K562 (cell line): ENCODE measurements around the gene ARPC1A. TPM values are rescaled to one million over a fixed set of nuclear protein-coding genes. Genes with fewer than 3 reads are reported as not detected.

ENCODE experiments used
- ARNT ChIP-seq, 2 experiments: fragments of 450-650 bp; IDR thresholded peaks; 2 replicates each; pipeline ENCODE4 v1.6.1; 2016; ENCODE audit warnings: mild to moderate bottlenecking in 1 of 2
- ATF2 ChIP-seq: sonication (generic); formaldehyde crosslinking; IDR thresholded peaks from 2 replicates; pipeline ENCODE4 v1.8.1; 2022; ENCODE audit warnings: missing genetic modification reagents
- CBX2 ChIP-seq: fragments of 200-600 bp; sonication (generic); IDR thresholded peaks from one replicate; pipeline ENCODE4 v1.6.1; 2012; ENCODE audit warnings: mild to moderate bottlenecking, low read length, inconsistent platforms; ENCODE audit not compliant: insufficient read depth, poor library complexity, severe bottlenecking
- CCNT2 ChIP-seq: IDR thresholded peaks from 2 replicates; pipeline ENCODE4 v1.6.1; 2011; ENCODE audit warnings: borderline replicate concordance, low read depth, mild to moderate bottlenecking, moderate library complexity, mixed read lengths, low read length; ENCODE audit not compliant: insufficient read length; ENCODE audit errors: extremely low read depth
- CREB5 ChIP-seq: fragments of 250-450 bp; sonication (Bioruptor Pico); IDR thresholded peaks from 2 replicates; pipeline ENCODE4 v1.5.0; 2020; ENCODE audit warnings: mild to moderate bottlenecking
- ELF1 ChIP-seq: fragments of 200-800 bp; sonication (Bioruptor generic); IDR thresholded peaks from 2 replicates; pipeline ENCODE4 v1.6.1; 2016; ENCODE audit warnings: missing genetic modification characterization, missing compliant biosample characterization
- FOXA3 ChIP-seq, 2 experiments: fragments of 450-650 bp in 1 of 2; sonication (generic) in 1 of 2; formaldehyde crosslinking; IDR thresholded peaks in 1 of 2; conservative IDR thresholded peaks in 1 of 2; 2 replicates each; pipeline versions ENCODE4 v1.4.0 to v1.8.0; 2020 to 2022; ENCODE audit warnings: mild to moderate bottlenecking in 2 of 2, missing genetic modification reagents in 1 of 2
- HDAC1 ChIP-seq, 2 experiments: fragments of 450-650 bp; IDR thresholded peaks; 2 replicates each; pipeline ENCODE4 v1.6.1; 2016 to 2017; ENCODE audit warnings: inconsistent platforms in 1 of 2, mild to moderate bottlenecking in 1 of 2, moderate library complexity in 1 of 2
- HNRNPLL ChIP-seq: fragments of 200-400 bp; formaldehyde crosslinking; IDR thresholded peaks from 2 replicates; pipeline ENCODE4 v1.6.1; 2017; ENCODE audit warnings: low read length, low read depth, mild to moderate bottlenecking; ENCODE audit not compliant: poor library complexity, severe bottlenecking
- KAT7 ChIP-seq: sonication (generic); formaldehyde crosslinking; IDR thresholded peaks from 2 replicates; pipeline ENCODE4 v1.8.0; 2022; ENCODE audit warnings: missing genetic modification reagents, mild to moderate bottlenecking, borderline replicate concordance
- PHF8 ChIP-seq: fragments of 200-600 bp; sonication (generic); IDR thresholded peaks from 2 replicates; pipeline ENCODE4 v1.6.1; 2012; ENCODE audit warnings: mixed run types, mild to moderate bottlenecking, inconsistent platforms, low read length, moderate library complexity, borderline replicate concordance
- POLR3G ChIP-seq: IDR thresholded peaks from 2 replicates; pipeline ENCODE4 v1.6.1; 2011; ENCODE audit not compliant: insufficient read length, insufficient replicate concordance; ENCODE audit errors: extremely low read depth
- RFX1 ChIP-seq: fragments of 450-650 bp; IDR thresholded peaks from 2 replicates; pipeline ENCODE4 v1.6.1; 2016; ENCODE audit warnings: mild to moderate bottlenecking, moderate library complexity
- SRSF3 ChIP-seq: fragments of 200-400 bp; formaldehyde crosslinking; IDR thresholded peaks from 2 replicates; pipeline ENCODE4 v1.6.1; 2016; ENCODE audit warnings: mild to moderate bottlenecking, low read length, moderate library complexity; ENCODE audit not compliant: insufficient read depth
- TAF1 ChIP-seq: IDR thresholded peaks from 2 replicates; pipeline ENCODE4 v1.6.1; 2011; ENCODE audit warnings: mild to moderate bottlenecking, low read length, moderate library complexity; ENCODE audit not compliant: insufficient read depth, control insufficient read depth, severe bottlenecking; ENCODE audit errors: extremely low read depth
- ZBTB7A ChIP-seq: IDR thresholded peaks from 2 replicates; pipeline ENCODE4 v1.6.1; 2011; ENCODE audit warnings: low read depth, mild to moderate bottlenecking, low read length, moderate library complexity, borderline replicate concordance; ENCODE audit not compliant: control insufficient read depth
- ZNF699 ChIP-seq: fragments of 250-450 bp; sonication (Bioruptor Pico); IDR thresholded peaks from 2 replicates; pipeline ENCODE4 v1.8.0; 2021; ENCODE audit warnings: mild to moderate bottlenecking, moderate library complexity; ENCODE audit not compliant: insufficient replicate concordance
- polyA plus RNA-seq, 8 experiments: library from polyadenylated mRNA; depleted of rRNA in 4 of 8; stranded (reverse) in 5 of 8; unstranded in 3 of 8; fragments of >200 nt; fragmentation: Nextera tagmentation in 2 of 8; fragmentation: Illumina TruSeq in 1 of 8; extraction: Ambion mirVana in 2 of 8; extraction: Trizol in 1 of 8; gene quantifications; 2 replicates each; pipeline versions ENCODE4 v1.2.1 to v1.2.3, GENCODE V29; 2011 to 2014; ENCODE audit warnings: inconsistent platforms in 1 of 8, missing spikeins in 1 of 8
- total RNA-seq, 7 experiments: library from RNA; depleted of rRNA in 6 of 7; stranded (reverse); fragments of >200 nt in 6 of 7; fragmentation: Illumina TruSeq in 2 of 7; extraction: Trizol in 2 of 7; gene quantifications; 2 replicates each; pipeline versions ENCODE4 v1.2.1 to v1.2.3, GENCODE V29; 2011 to 2021; ENCODE audit warnings: low replicate concordance in 1 of 7
- TF ChIP-seq, protein P1 (sequence below): fragments of 450-650 bp; formaldehyde crosslinking; IDR thresholded peaks from 2 replicates; pipeline ENCODE4 v1.4.0; 2020; ENCODE audit warnings: mild to moderate bottlenecking, mixed read lengths
- TF ChIP-seq, protein P2 (sequence below): fragments of 250-450 bp; sonication (Bioruptor Pico); IDR thresholded peaks from 2 replicates; pipeline ENCODE4 v1.5.0; 2022; ENCODE audit warnings: mild to moderate bottlenecking

ARPC1A gene
- total and polyA plus RNA-seq, 9 of the 15 experiments (the other 6 are each of a cell fraction or from before 2014, with no cell fraction given) = 39.5 to 151 (median 86.1) TPM

DNA sequence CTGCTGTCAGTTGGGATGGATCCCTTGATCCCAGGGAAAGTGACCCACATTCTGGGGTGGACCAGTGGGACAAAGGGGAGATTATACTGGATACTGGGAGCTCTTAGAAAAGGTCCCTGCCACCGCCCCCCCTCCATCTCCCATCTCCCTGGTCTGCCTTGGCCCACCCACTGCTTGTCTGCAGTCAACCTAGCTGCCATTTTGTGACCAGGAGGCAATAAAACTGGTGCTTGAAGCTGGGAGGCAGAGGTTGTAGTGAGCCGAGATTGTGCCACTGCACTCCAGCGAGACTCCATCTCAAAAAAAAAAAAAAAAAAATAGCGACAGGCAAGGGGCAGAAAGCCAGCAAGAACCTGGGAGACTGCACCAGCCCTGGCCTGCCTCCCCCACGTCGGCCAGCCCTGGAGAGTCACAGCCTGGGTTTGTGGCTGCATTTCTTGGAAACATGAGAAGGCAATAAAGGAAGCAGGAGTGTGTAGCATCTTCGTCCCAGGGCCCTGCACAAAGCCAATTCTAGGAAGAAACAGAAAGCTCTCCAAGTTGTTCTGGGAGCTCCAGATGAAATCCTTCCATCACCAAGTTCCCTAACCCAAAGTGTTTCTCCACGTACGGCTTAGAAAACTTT is 44.2 kb downstream of the ARPC1A start (continued):
- TF ChIP-seq TAF1 (no peak), KAT7 (CRISPR knock-in tag) (no peak), ATF2 (CRISPR knock-in tag) (no peak), RFX1 (no peak), ELF1 (tag) (no peak), ZBTB7A (no peak), ZNF699 (CRISPR knock-in tag) (no peak), CREB5 (CRISPR knock-in tag) (no peak), PHF8 (no peak), CBX2 (no peak), HNRNPLL (no peak), FOXA3 (CRISPR knock-in tag; conservative IDR thresholded peaks at IDR 0.05 in 1 of 2, IDR thresholded peaks at IDR 0.05 in 1 of 2) (no peak), POLR3G (no peak), SRSF3 (no peak), ARNT (IDR thresholded peaks at IDR 0.05) (peak in 1 of 2 experiments; percentile 25; a peak in 1 of 4 replicates), CCNT2 (no peak), HDAC1 (IDR thresholded peaks at IDR 0.05) (peak in 1 of 2 experiments; percentile 88; a peak in 2 of 4 replicates)
- TF ChIP-seq, protein P1, sequence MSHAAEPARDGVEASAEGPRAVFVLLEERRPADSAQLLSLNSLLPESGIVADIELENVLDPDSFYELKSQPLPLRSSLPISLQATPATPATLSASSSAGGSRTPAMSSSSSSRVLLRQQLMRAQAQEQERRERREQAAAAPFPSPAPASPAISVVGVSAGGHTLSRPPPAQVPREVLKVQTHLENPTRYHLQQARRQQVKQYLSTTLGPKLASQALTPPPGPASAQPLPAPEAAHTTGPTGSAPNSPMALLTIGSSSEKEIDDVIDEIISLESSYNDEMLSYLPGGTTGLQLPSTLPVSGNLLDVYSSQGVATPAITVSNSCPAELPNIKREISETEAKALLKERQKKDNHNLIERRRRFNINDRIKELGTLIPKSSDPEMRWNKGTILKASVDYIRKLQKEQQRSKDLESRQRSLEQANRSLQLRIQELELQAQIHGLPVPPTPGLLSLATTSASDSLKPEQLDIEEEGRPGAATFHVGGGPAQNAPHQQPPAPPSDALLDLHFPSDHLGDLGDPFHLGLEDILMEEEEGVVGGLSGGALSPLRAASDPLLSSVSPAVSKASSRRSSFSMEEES (CRISPR knock-in tag) = no peak
- TF ChIP-seq, protein P2, sequence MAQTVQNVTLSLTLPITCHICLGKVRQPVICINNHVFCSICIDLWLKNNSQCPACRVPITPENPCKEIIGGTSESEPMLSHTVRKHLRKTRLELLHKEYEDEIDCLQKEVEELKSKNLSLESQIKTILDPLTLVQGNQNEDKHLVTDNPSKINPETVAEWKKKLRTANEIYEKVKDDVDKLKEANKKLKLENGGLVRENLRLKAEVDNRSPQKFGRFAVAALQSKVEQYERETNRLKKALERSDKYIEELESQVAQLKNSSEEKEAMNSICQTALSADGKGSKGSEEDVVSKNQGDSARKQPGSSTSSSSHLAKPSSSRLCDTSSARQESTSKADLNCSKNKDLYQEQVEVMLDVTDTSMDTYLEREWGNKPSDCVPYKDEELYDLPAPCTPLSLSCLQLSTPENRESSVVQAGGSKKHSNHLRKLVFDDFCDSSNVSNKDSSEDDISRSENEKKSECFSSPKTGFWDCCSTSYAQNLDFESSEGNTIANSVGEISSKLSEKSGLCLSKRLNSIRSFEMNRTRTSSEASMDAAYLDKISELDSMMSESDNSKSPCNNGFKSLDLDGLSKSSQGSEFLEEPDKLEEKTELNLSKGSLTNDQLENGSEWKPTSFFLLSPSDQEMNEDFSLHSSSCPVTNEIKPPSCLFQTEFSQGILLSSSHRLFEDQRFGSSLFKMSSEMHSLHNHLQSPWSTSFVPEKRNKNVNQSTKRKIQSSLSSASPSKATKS (CRISPR knock-in tag) = no peak
